Natural killer cell (primary cell): ENCODE results near the gene NSMCE1. TPM values are rescaled to one million over a fixed set of nuclear protein-coding genes. Genes with fewer than 3 reads are reported as not detected.

ENCODE experiments used
- ATAC-seq, 3 donors: fragments of 150-1000 bp in 2 of 3; fragments of 200-7000 bp in 1 of 3; cut with Tn5 transposase; 1 replicate in 1 of 3; 2 replicates in 2 of 3; pipeline ENCODE4 v1.10.0; 2021; ENCODE audit warnings: mild to moderate bottlenecking in 2 of 3, moderate library complexity in 2 of 3
- DNase-seq, 2 donors: peaks; one replicate each; pipeline versions ENCODE4 v3.0.0 to v3.0.0-alpha.2; 2013 to 2021; ENCODE audit warnings: mixed read lengths in 1 of 2
- H3K27ac ChIP-seq: one replicate; pipeline ENCODE4 v1.5.1; 2013; ENCODE audit warnings: mild to moderate bottlenecking, low read length
- H3K27me3 ChIP-seq: one replicate; pipeline ENCODE4 v1.6.1; 2013; ENCODE audit warnings: low read length; ENCODE audit not compliant: control insufficient read depth, insufficient read depth
- H3K36me3 ChIP-seq: one replicate; pipeline ENCODE4 v1.6.1; 2013; ENCODE audit warnings: low read length; ENCODE audit not compliant: control insufficient read depth, insufficient read depth
- H3K4me1 ChIP-seq: one replicate; pipeline ENCODE4 v1.6.1; 2013; ENCODE audit warnings: low read length; ENCODE audit not compliant: control insufficient read depth, insufficient read depth
- H3K4me3 ChIP-seq: one replicate; pipeline ENCODE4 v1.5.1; 2013; ENCODE audit warnings: low read length
- H3K9me3 ChIP-seq: one replicate; pipeline ENCODE4 v1.6.1; 2013; ENCODE audit warnings: low read length; ENCODE audit not compliant: control insufficient read depth, insufficient read depth
- H3K27ac Mint-ChIP-seq, 2 donors: one replicate each; pipeline ENCODE4 v1.8.0; 2022; ENCODE audit warnings: mild to moderate bottlenecking in 2 of 2, mixed read lengths in 2 of 2, moderate library complexity in 1 of 2
- H3K27me3 Mint-ChIP-seq, 2 donors: one replicate each; pipeline ENCODE4 v1.8.0; 2022; ENCODE audit warnings: low read depth in 2 of 2, mixed read lengths in 2 of 2
- H3K36me3 Mint-ChIP-seq: one replicate; pipeline ENCODE4 v1.8.0; 2022; ENCODE audit warnings: mixed read lengths
- H3K4me1 Mint-ChIP-seq, 2 donors: one replicate each; pipeline ENCODE4 v1.8.0; 2022; ENCODE audit warnings: mixed read lengths in 2 of 2
- H3K4me3 Mint-ChIP-seq: one replicate; pipeline ENCODE4 v1.8.0; 2022; ENCODE audit warnings: mild to moderate bottlenecking, moderate library complexity, mixed read lengths
- H3K9me3 Mint-ChIP-seq, 2 donors: one replicate each; pipeline ENCODE4 v1.8.0; 2022; ENCODE audit warnings: mixed read lengths in 2 of 2
- WGBS: methylation state at CpG from one replicate; pipeline ENCODE4 v1.1.7; 2013; ENCODE audit warnings: missing lambda C conversion rate; ENCODE audit not compliant: insufficient coverage; 5-methylcytosine and 5-hydroxymethylcytosine counted together
- intact Hi-C: fragments of 100-400 bp; cut with micrococcal nuclease; formaldehyde crosslinking; loops from one replicate; pipeline ENCODE4 v1.14.2; 2022
- total RNA-seq, 4 donors: library from RNA; stranded (reverse); fragments of 120-200 nt in 1 of 4; gene quantifications; one replicate each; pipeline versions ENCODE4 v1.2.3 to v1.2.4, GENCODE V29; 2013 to 2022
- TF ChIP-seq, protein P1 (sequence below): fragments of 200-600 bp; IDR thresholded peaks from one replicate; pipeline ENCODE4 v1.8.0; 2022; ENCODE audit warnings: antibody characterized with exemption

NSMCE1 gene
- total RNA-seq, 3 donors from 2014 or later (not counting 1 experiment from before 2014, with no cell fraction given) = 29.4 to 42.7 (median 37.7) TPM

DNA sequence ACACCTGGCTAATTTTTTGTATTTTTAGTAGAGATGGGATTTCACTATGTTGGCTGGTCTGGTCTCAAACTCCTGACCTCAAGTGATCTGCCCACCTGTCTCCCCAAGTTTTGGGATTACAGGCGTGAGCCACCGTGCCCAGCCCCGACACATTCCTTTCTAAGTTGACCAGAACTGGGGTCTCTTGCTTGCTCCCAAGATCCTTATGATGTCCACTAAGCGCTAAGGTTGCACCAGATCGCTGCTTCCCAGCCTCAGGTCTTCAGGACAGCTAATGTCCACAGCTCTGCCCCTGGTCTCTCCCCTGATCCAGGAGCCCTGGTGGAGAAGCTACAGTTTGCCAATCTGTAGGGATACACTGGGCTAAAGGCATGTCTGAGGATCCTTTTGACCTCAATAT lies 29.5 kb downstream of the NSMCE1 start:
- Mint-ChIP-seq H3K9me3 (no peaks in the 10 kb centered on the region), H3K4me3 (peak overlapping the region; percentile 76), H3K36me3 (no peaks in the 10 kb centered on the region), H3K4me1 (peaks cover 72 to 78% of the 10 kb centered on the region in 2 donors), H3K27me3 (no peaks in the 10 kb centered on the region), H3K27ac (peak overlapping the region; percentile 94 to 100)
- Histone ChIP-seq H3K4me1 (peaks cover 96% of the 10 kb centered on the region), H3K4me3 (no peak overlapping the region), H3K27ac (peak overlapping the region; percentile 99), H3K36me3 (no peaks in the 10 kb centered on the region), H3K27me3 (no peaks in the 10 kb centered on the region), H3K9me3 (no peaks in the 10 kb centered on the region)
- WGBS = over 99% methylated on average over 5 of the region's 5 CpGs
- DNase-seq = no peak
- intact Hi-C loops = no loop called here
- TF ChIP-seq, protein P1, sequence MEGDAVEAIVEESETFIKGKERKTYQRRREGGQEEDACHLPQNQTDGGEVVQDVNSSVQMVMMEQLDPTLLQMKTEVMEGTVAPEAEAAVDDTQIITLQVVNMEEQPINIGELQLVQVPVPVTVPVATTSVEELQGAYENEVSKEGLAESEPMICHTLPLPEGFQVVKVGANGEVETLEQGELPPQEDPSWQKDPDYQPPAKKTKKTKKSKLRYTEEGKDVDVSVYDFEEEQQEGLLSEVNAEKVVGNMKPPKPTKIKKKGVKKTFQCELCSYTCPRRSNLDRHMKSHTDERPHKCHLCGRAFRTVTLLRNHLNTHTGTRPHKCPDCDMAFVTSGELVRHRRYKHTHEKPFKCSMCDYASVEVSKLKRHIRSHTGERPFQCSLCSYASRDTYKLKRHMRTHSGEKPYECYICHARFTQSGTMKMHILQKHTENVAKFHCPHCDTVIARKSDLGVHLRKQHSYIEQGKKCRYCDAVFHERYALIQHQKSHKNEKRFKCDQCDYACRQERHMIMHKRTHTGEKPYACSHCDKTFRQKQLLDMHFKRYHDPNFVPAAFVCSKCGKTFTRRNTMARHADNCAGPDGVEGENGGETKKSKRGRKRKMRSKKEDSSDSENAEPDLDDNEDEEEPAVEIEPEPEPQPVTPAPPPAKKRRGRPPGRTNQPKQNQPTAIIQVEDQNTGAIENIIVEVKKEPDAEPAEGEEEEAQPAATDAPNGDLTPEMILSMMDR = no peak
- ATAC-seq = no peak

DNA sequence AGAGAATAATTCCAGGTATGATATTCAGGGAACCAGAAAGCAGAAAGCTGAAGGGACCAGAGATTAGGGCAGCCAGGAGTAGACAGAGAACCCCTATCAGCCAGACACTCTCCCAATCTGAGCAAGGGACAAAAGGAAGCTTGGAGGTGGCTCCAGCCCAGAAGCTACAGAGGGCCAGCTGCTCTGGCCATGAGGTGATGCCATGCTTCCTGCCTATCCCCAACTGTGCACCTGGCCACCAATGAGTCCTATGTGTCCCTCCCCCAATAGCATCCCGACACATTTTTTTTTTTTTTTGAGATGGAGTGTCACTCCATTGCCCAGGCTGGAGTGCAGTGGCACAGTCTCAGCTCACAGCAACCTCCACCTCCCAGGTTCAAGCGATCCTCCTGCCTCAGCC lies 30.0 kb downstream of the NSMCE1 start:
- intact Hi-C loops = no loop called here
- H3K4me3 ChIP-seq = no peak overlapping the region

DNA sequence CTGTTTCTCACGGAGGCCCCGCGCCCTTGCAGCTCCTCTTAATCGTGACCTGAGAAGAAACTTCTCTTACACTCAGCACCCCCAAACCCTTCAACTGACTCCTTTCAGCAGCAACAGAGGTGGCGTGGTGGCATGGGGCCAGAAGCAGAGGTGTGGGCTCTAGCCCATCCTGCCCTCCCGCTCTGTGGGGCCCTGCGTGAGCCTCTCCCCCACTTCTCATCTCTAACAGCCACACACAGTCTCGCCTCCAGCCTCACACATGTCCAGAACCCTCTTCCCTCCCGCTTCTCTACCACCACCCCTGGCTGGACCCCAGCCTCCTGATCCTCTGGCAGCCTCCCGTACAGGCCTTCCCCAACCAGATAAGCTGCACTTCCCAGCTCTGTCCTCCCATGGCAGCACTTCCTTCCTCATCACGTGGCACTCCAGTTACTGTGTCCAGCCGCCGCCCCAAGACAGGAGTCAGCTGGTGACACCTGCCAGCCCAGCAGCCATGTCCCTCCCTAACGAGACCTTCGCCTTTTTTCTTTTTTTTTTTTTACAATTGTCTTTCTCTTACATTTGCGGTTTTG lies 30.5 kb downstream of the NSMCE1 start:
- ATAC-seq = peak; percentile 19 to 44 (median 30)

More for the DNA sequence above, 30.0 kb downstream of the NSMCE1 start:
- ATAC-seq = no peak
- peaks cover 68 to 73% of the 10 kb centered on the region in 2 donors for H3K4me1 Mint-ChIP-seq
- peak overlapping the region; percentile 76 for H3K4me3 Mint-ChIP-seq
- Histone ChIP-seq H3K27ac (peak overlapping the region; percentile 99), H3K9me3 (no peaks in the 10 kb centered on the region), H3K36me3 (peaks cover 3% of the 10 kb centered on the region), H3K27me3 (no peaks in the 10 kb centered on the region), H3K4me1 (peaks cover 96% of the 10 kb centered on the region)
- no peak for DNase-seq
- peak overlapping the region; percentile 94 to 100 for H3K27ac Mint-ChIP-seq
- no peaks in the 10 kb centered on the region for H3K36me3 Mint-ChIP-seq
- 71% methylated on average over 2 of the region's 2 CpGs for WGBS
- TF ChIP-seq, protein P1 = no peak
- H3K9me3 Mint-ChIP-seq = no peaks in the 10 kb centered on the region
- H3K27me3 Mint-ChIP-seq = no peaks in the 10 kb centered on the region

More for the DNA sequence above, 30.5 kb downstream of the NSMCE1 start:
- H3K36me3 ChIP-seq = peaks cover 3% of the 10 kb centered on the region
- peak; percentile 57 to 65 for DNase-seq
- intact Hi-C loops = no loop called here
- peak overlapping the region; percentile 99 for H3K27ac ChIP-seq
- H3K4me3 Mint-ChIP-seq = peak overlapping the region; percentile 76
- no peaks in the 10 kb centered on the region for H3K27me3 Mint-ChIP-seq
- TF ChIP-seq, protein P1 = no peak
- H3K9me3 Mint-ChIP-seq = no peaks in the 10 kb centered on the region
- peak overlapping the region; percentile 94 to 100 for H3K27ac Mint-ChIP-seq
- no peaks in the 10 kb centered on the region for H3K36me3 Mint-ChIP-seq
- WGBS = 12% methylated on average over 13 of the region's 16 CpGs
- H3K4me3 ChIP-seq = no peak overlapping the region
- H3K4me1 ChIP-seq = peaks cover 96% of the 10 kb centered on the region
- H3K9me3 ChIP-seq = no peaks in the 10 kb centered on the region
- peaks cover 66 to 68% of the 10 kb centered on the region in 2 donors for H3K4me1 Mint-ChIP-seq
- H3K27me3 ChIP-seq = no peaks in the 10 kb centered on the region
